Activated CD8-positive, alpha-beta memory T cell treated with anti-CD3 and anti-CD28 coated beads for 48 hours (primary cell): ENCODE data around the gene METAP2.

Source experiments
- DNase-seq, 3 experiments: peaks; one replicate each; pipeline ENCODE4 v3.0.0-alpha.2; 2020; ENCODE audit warnings: low read depth in 2 of 3, low spot score in 2 of 3

METAP2 gene

GRCh38 chr12:95509300-95509699 is 35.3 kb downstream of the METAP2 start:
- DNase-seq, result no peak

GRCh38 chr12:95511977-95512376 is 38.0 kb downstream of the METAP2 start:
- no peak for DNase-seq

- DNase-seq, result no peak
These were observed 39.6 kb downstream of the METAP2 start for GRCh38 chr12:95513599-95513998.

GRCh38 chr12:95515197-95515596 is 41.2 kb downstream of the METAP2 start:
- DNase-seq, result no peak

GRCh38 chr12:95516757-95517156 is 42.8 kb downstream of the METAP2 start:
- DNase-seq, result no peak

- DNase-seq, result no peak
These were observed 43.3 kb downstream of the METAP2 start for GRCh38 chr12:95517246-95517645.

- DNase-seq, result no peak
These were observed 45.0 kb downstream of the METAP2 start for GRCh38 chr12:95518944-95519343.

GRCh38 chr12:95520816-95521215 is 46.9 kb downstream of the METAP2 start:
- DNase-seq, result no peak

- DNase-seq, result no peak
These were observed 48.7 kb downstream of the METAP2 start for GRCh38 chr12:95522692-95523091.

- no peak for DNase-seq
These were observed 54.5 kb downstream of the METAP2 start for GRCh38 chr12:95528431-95528830.

- no peak for DNase-seq
These were observed 55.8 kb downstream of the METAP2 start for GRCh38 chr12:95529693-95530225.

GRCh38 chr12:95532851-95533250 is 58.9 kb downstream of the METAP2 start:
- DNase-seq, result no peak

- DNase-seq, result no peak
These were observed 60.0 kb downstream of the METAP2 start for GRCh38 chr12:95533985-95534384.

GRCh38 chr12:95538006-95538405 is 64.1 kb downstream of the METAP2 start:
- DNase-seq, result no peak

GRCh38 chr12:95538656-95539055 is 64.7 kb downstream of the METAP2 start:
- DNase-seq, result no peak

- no peak for DNase-seq
These were observed 67.5 kb downstream of the METAP2 start for GRCh38 chr12:95541436-95541835.

GRCh38 chr12:95543305-95543704 is 69.4 kb downstream of the METAP2 start:
- DNase-seq, result no peak

GRCh38 chr12:95544756-95545155 is 70.8 kb downstream of the METAP2 start:
- DNase-seq, result no peak

- DNase-seq, result no peak
These were observed 71.4 kb downstream of the METAP2 start for GRCh38 chr12:95545303-95545702.

- no peak for DNase-seq
These were observed 72.0 kb downstream of the METAP2 start for GRCh38 chr12:95545731-95546490.

- DNase-seq, result no peak
These were observed 72.5 kb downstream of the METAP2 start for GRCh38 chr12:95546491-95546813.

GRCh38 chr12:95547522-95548055 is 73.6 kb downstream of the METAP2 start:
- no peak for DNase-seq

GRCh38 chr12:95548056-95548538 is 74.1 kb downstream of the METAP2 start:
- no peak for DNase-seq
